IPS-18a (cell line): ENCODE data around the gene IFNE.
"Not testable (repeated sequence)": the region's sequence is repeated elsewhere in the genome, so short reads cannot be mapped to it uniquely, and the experiment has no call there.

Source experiments
- H3K27ac ChIP-seq: one replicate; pipeline ENCODE4 v1.5.1; 2013; ENCODE audit warnings: low read length
- H3K27me3 ChIP-seq: one replicate; pipeline ENCODE4 v1.6.1; 2013; ENCODE audit warnings: mild to moderate bottlenecking, low read length; ENCODE audit not compliant: control insufficient read depth, insufficient read depth
- H3K36me3 ChIP-seq: one replicate; pipeline ENCODE4 v1.6.1; 2013; ENCODE audit warnings: low read depth, low read length; ENCODE audit not compliant: control insufficient read depth
- H3K4me1 ChIP-seq: one replicate; pipeline ENCODE4 v1.6.1; 2013; ENCODE audit warnings: low read depth, low read length; ENCODE audit not compliant: control insufficient read depth
- H3K4me3 ChIP-seq: one replicate; pipeline ENCODE4 v1.5.1; 2013; ENCODE audit warnings: low read length
- H3K9ac ChIP-seq: one replicate; pipeline ENCODE4 v1.6.1; 2013; ENCODE audit warnings: mild to moderate bottlenecking, low read length, moderate library complexity
- H3K9me3 ChIP-seq: one replicate; pipeline ENCODE4 v1.6.1; 2013; ENCODE audit warnings: low read depth, low read length; ENCODE audit not compliant: control insufficient read depth

Gene IFNE

DNA sequence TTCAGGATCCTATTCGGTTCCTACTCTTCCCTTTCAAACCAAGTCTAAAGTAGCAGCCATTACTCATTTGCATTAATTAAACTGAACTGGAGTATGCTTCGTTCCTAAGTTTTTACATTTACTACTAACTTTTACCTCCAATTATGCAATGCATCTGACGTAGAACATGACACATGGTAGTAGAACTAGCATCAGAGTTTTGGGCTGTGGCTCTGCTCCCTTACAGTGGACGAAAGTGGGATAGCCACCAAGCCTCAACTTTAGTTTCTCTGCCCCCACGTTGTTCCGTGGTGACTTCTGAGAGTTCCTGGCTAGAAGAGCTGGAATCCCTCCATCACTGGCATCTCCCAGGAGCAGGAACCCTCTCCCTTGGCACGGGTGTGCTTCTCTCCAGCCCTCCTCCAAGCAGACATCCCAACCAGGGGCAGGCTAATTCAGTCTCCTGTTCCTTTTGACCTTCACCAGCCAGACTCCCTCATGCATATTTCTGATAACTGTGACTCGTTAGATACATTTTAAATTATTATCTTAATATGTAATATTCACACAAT lies 2.9 kb downstream of the IFNE start:
- H3K4me1 ChIP-seq, result no peaks in the 10 kb centered on the region
- H3K9me3 ChIP-seq, result no peaks in the 10 kb centered on the region
- H3K27me3 ChIP-seq, result no peaks in the 10 kb centered on the region
- no peaks in the 10 kb centered on the region for H3K36me3 ChIP-seq
- no peak overlapping the region for H3K4me3 ChIP-seq
- no peak overlapping the region for H3K9ac ChIP-seq
- no peak overlapping the region for H3K27ac ChIP-seq

GRCh38 chr9:21477466-21477865 lies 4.6 kb downstream of the IFNE start:
- H3K4me1 ChIP-seq, result no peaks in the 10 kb centered on the region
- no peaks in the 10 kb centered on the region for H3K36me3 ChIP-seq
- no peak overlapping the region for H3K4me3 ChIP-seq
- no peak overlapping the region for H3K27ac ChIP-seq
- H3K9ac ChIP-seq, result no peak overlapping the region
- no peaks in the 10 kb centered on the region for H3K9me3 ChIP-seq
- no peaks in the 10 kb centered on the region for H3K27me3 ChIP-seq

DNA sequence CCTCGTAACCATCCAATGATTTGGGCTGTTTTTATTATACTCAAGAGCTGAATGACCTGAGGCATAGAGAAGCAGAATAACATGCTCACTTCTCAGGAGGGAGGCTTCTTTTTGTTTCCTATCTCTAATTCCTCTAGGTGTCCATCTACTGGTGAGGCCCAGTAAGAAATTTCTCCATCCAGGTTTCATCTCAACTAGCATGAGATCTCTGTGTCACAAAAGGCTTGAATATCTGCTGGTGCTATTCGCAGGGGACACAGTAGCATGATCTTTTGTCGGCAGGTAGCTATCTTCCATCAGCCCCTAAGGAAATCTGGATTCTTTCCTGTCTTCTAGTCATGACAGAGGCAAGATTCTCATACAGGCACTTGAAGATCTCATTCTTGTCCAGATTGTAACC lies 8.9 kb downstream of the IFNE start:
- H3K4me1 ChIP-seq, result no peaks in the 10 kb centered on the region
- no peaks in the 10 kb centered on the region for H3K9me3 ChIP-seq
- no peaks in the 10 kb centered on the region for H3K36me3 ChIP-seq
- H3K27me3 ChIP-seq, result no peaks in the 10 kb centered on the region
- no peak overlapping the region for H3K4me3 ChIP-seq
- H3K27ac ChIP-seq, result no peak overlapping the region
- H3K9ac ChIP-seq, result no peak overlapping the region

- H3K4me1 ChIP-seq, result no peaks in the 10 kb centered on the region
- H3K9ac ChIP-seq, result no peak overlapping the region
- H3K9me3 ChIP-seq, result no peaks in the 10 kb centered on the region
- no peaks in the 10 kb centered on the region for H3K27me3 ChIP-seq
- H3K4me3 ChIP-seq, result no peak overlapping the region
- H3K27ac ChIP-seq, result no peak overlapping the region
- H3K36me3 ChIP-seq, result no peaks in the 10 kb centered on the region
Measured at GRCh38 chr9:21470126-21470525, 12.0 kb downstream of the IFNE start.

GRCh38 chr9:21465859-21466518 lies 16.1 kb downstream of the IFNE start:
- no peaks in the 10 kb centered on the region for H3K4me1 ChIP-seq
- no peak overlapping the region for H3K9ac ChIP-seq
- H3K27ac ChIP-seq, result no peak overlapping the region
- H3K27me3 ChIP-seq, result no peaks in the 10 kb centered on the region
- no peak overlapping the region for H3K4me3 ChIP-seq
- H3K9me3 ChIP-seq, result peaks cover 7% of the 10 kb centered on the region
- H3K36me3 ChIP-seq, result no peaks in the 10 kb centered on the region

GRCh38 chr9:21465138-21465537 lies 17.0 kb downstream of the IFNE start:
- peaks cover 7% of the 10 kb centered on the region for H3K9me3 ChIP-seq
- no peak overlapping the region for H3K4me3 ChIP-seq
- H3K9ac ChIP-seq, result no peak overlapping the region
- no peaks in the 10 kb centered on the region for H3K4me1 ChIP-seq
- H3K36me3 ChIP-seq, result no peaks in the 10 kb centered on the region
- H3K27ac ChIP-seq, result no peak overlapping the region
- no peaks in the 10 kb centered on the region for H3K27me3 ChIP-seq

- H3K27ac ChIP-seq, result no peak overlapping the region
- H3K27me3 ChIP-seq, result no peaks in the 10 kb centered on the region
Measured at GRCh38 chr9:21461377-21461776, 20.7 kb downstream of the IFNE start.

GRCh38 chr9:21455320-21455719 lies 26.8 kb downstream of the IFNE start:
- no peaks in the 10 kb centered on the region for H3K4me1 ChIP-seq
- no peaks in the 10 kb centered on the region for H3K9me3 ChIP-seq
- H3K27me3 ChIP-seq, result no peaks in the 10 kb centered on the region
- H3K27ac ChIP-seq, result no peak overlapping the region
- H3K9ac ChIP-seq, result no peak overlapping the region
- H3K4me3 ChIP-seq, result no peak overlapping the region
- H3K36me3 ChIP-seq, result no peaks in the 10 kb centered on the region

More at GRCh38 chr9:21461377-21461776, 20.7 kb downstream of the IFNE start:
- no peaks in the 10 kb centered on the region for H3K4me1 ChIP-seq
- peaks cover 7% of the 10 kb centered on the region for H3K9me3 ChIP-seq
- H3K36me3 ChIP-seq, result no peaks in the 10 kb centered on the region
- H3K9ac ChIP-seq, result no peak overlapping the region
- H3K4me3 ChIP-seq, result no peak overlapping the region

- H3K27ac ChIP-seq, result no peak overlapping the region
- H3K9me3 ChIP-seq, result no peaks in the 10 kb centered on the region
- H3K27me3 ChIP-seq, result no peaks in the 10 kb centered on the region
- no peaks in the 10 kb centered on the region for H3K4me1 ChIP-seq
- H3K36me3 ChIP-seq, result no peaks in the 10 kb centered on the region
- H3K9ac ChIP-seq, result no peak overlapping the region
- H3K4me3 ChIP-seq, result no peak overlapping the region
Measured at GRCh38 chr9:21454149-21454548, 28.0 kb downstream of the IFNE start.

DNA sequence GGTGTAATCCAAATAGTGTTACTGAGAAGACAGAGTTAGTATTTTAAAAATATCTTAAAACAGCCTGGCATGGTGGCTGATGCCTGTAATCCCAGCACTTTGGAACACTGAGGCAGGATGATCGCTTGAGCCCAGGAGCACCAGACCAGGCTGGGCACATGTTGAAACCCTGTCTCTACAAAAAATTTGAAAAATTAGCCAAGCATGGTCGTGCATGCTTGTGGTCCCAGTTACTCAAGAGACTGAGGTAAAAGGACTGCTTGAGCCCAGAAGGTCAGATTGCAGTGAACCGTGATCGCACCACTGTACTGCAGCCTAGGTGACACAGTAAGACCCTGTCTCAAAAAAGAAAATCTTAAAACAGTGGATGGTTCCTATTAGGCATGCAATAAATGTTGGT lies 29.4 kb downstream of the IFNE start:
- Histone ChIP-seq H3K4me3 (no peak overlapping the region), H3K27me3 (no peaks in the 10 kb centered on the region), H3K9me3 (no peaks in the 10 kb centered on the region), H3K9ac (no peak overlapping the region), H3K36me3 (no peaks in the 10 kb centered on the region), H3K4me1 (no peaks in the 10 kb centered on the region), H3K27ac (no peak overlapping the region)

DNA sequence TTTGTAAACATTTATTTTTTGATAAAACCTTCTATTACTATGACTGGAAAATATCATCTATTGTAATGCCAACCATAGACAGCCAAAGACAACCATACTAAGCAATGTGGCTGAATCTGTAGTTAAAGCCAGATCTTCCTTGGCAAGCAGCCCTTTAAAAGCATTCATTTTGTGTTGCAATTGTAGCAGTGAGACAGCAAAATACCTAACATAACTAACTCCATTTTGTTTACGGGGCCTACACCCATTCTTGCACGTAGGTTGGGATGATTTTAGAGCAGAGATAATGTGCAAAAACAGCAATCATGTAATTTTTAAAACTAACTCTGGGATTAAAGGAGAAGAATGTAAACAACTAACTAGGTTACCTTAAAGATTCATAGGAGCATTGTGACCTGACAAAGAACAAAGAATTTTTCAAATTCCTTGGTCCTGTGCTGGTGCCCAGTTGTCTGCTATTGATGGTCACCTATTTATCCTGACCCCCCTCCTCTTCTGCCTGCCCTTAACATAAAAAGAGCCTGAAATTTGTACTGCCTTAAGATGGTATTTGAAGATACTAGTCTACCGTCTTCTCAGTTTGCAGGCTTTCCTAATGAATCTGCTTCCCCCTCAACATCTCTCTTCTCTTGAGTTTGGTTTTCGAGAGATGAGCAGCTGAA lies 31.2 kb downstream of the IFNE start:
- Histone ChIP-seq H3K27ac (no peak overlapping the region), H3K27me3 (no peaks in the 10 kb centered on the region), H3K36me3 (no peaks in the 10 kb centered on the region), H3K4me1 (no peaks in the 10 kb centered on the region), H3K4me3 (no peak overlapping the region), H3K9me3 (no peaks in the 10 kb centered on the region), H3K9ac (no peak overlapping the region)

GRCh38 chr9:21449312-21449711 lies 32.8 kb downstream of the IFNE start:
- not testable (repeated sequence) for H3K9me3 ChIP-seq, H3K9ac ChIP-seq, H3K36me3 ChIP-seq, H3K4me3 ChIP-seq, H3K27ac ChIP-seq, H3K27me3 ChIP-seq, H3K4me1 ChIP-seq
